Heart left ventricle (tissue), 16 donors: ENCODE results near the gene AFF1. TPM values are rescaled to one million over a fixed set of nuclear protein-coding genes. Genes with fewer than 3 reads are reported as not detected.

ENCODE experiments used
- ATAC-seq, 4 donors: fragments of 200-7000 bp; cut with Tn5 transposase; one replicate each; pipeline ENCODE4 v1.9.1; 2020 to 2022; ENCODE audit warnings: moderate library complexity in 4 of 4, mild to moderate bottlenecking in 3 of 4, moderate number of reproducible peaks in 1 of 4
- DNase-seq, 5 donors: peaks; one replicate each; pipeline ENCODE4 v3.0.0-alpha.2; 2020
- H3K27ac ChIP-seq, 12 donors: fragments of 200-600 bp; sonication (generic) in 4 of 12; one replicate each; pipeline versions ENCODE4 v1.5.0 to v1.8.0; 2016 to 2022; ENCODE audit warnings: mild to moderate bottlenecking in 2 of 12
- H3K27me3 ChIP-seq, 9 donors: fragments of 200-600 bp; sonication (generic) in 2 of 9; one replicate each; pipeline versions ENCODE4 v1.5.1 to v1.8.0; 2016 to 2022; ENCODE audit warnings: mild to moderate bottlenecking in 3 of 9
- H3K36me3 ChIP-seq, 9 donors: fragments of 200-600 bp; sonication (generic) in 2 of 9; one replicate each; pipeline versions ENCODE4 v1.5.0 to v1.8.0; 2018 to 2022; ENCODE audit warnings: mild to moderate bottlenecking in 2 of 9
- H3K4me1 ChIP-seq, 12 donors: fragments of 200-600 bp; sonication (generic) in 4 of 12; one replicate each; pipeline versions ENCODE4 v1.5.0 to v1.8.0; 2016 to 2022; ENCODE audit warnings: mild to moderate bottlenecking in 3 of 12
- H3K4me3 ChIP-seq, 12 donors: fragments of 200-600 bp; sonication (generic) in 4 of 12; one replicate each; pipeline versions ENCODE4 v1.5.0 to v1.8.0; 2017 to 2022; ENCODE audit warnings: mild to moderate bottlenecking in 9 of 12, moderate library complexity in 4 of 12
- H3K9me3 ChIP-seq, 12 donors: fragments of 200-600 bp; sonication (generic) in 4 of 12; one replicate each; pipeline versions ENCODE4 v1.5.0 to v1.8.0; 2016 to 2022; ENCODE audit warnings: mild to moderate bottlenecking in 1 of 12
- CTCF ChIP-seq, 12 donors: fragments of 200-600 bp; sonication (generic) in 4 of 12; IDR thresholded peaks; one replicate each; pipeline versions ENCODE4 v1.5.0 to v1.8.0; 2018 to 2022; ENCODE audit warnings: antibody characterized with exemption in 12 of 12, mild to moderate bottlenecking in 5 of 12
- POLR2A ChIP-seq, 2 donors: fragments of 450-650 bp; IDR thresholded peaks; one replicate each; pipeline ENCODE4 v1.6.1; 2017; ENCODE audit warnings: antibody characterized with exemption in 2 of 2, mild to moderate bottlenecking in 2 of 2, moderate library complexity in 2 of 2
- WGBS, 4 donors: extraction: QIAGEN DNeasy Blood & Tissue Kit in 2 of 4; methylation state at CpG; one replicate each; pipeline versions ENCODE4 v1.1.5 to v1.1.7; 2013 to 2018; 5-methylcytosine and 5-hydroxymethylcytosine counted together
- intact Hi-C, 10 donors: fragments of 100-400 bp; cut with DNase I; formaldehyde crosslinking; loops; one replicate each; pipeline versions ENCODE4 v1.11.1 to v1.14.2; 2022
- polyA plus RNA-seq, 2 donors: library from polyadenylated mRNA; stranded (reverse); fragments of 200-250 nt; gene quantifications; one replicate each; pipeline ENCODE4 v1.2.3, GENCODE V29; 2013
- total RNA-seq, 9 donors: library from RNA; depleted of rRNA in 2 of 9; stranded (reverse); fragments of >200 nt in 2 of 9; fragmentation: NEBNext Ultra II Directional in 3 of 9; extraction: Animal tissue kit (Norgen Biotek cat#: 25700) in 3 of 9; gene quantifications; one replicate each; pipeline versions ENCODE4 v1.1.0 to v1.2.4, GENCODE V29; 2016 to 2023
- donor health status: ischemic (EF 13 %, LVEDD 7.1; RV severe dilation, severe dysfunction).
- donor health status: healthy with polysubstance abuse.
- donor health status: DM: no; HTN: yes; CAD: no.
- donor health status: DM: no; HTN: no; CAD: no.
- donor health status: ischemic (EF 25% LVEDD 6.9; RV normal size, moderate dysfunction).
- donor health status: ischemic (EF 25% LVEDD 5.7; RV mildly dilated, moderate dysfunction).
- donor health status: healthy.
- donor health status: DM: yes; HTN: yes; CAD: no.
- donor health status: ischemic (EF 35%, LVEDD 5.7; RV mildly dilated, moderate dysfunction).
- donor health status: nonischemic (EF 11% LVEDD 7.7; RV severe dilation, severe dysfunction).
- donor health status: DM: yes; HTN: yes; CAD: no.
- donor health status: PGD.
- donor health status: ischemic (EF 29% LVEDD 5.4; RV normal size, mild dysfunction).
- donor health status: nonischemic (EF 23%, LVEDD 6.1; RV moderate dilation, normal function).

AFF1 gene
- total and polyA plus RNA-seq, 11 donors: 51.8 to 96.5 (median 72.8) TPM

GRCh38 chr4:87030755-87031441 lies 96.1 kb downstream of the AFF1 start:
- TF ChIP-seq CTCF (IDR thresholded peaks at IDR 0.05): no peak
- no peak for TF ChIP-seq POLR2A (IDR thresholded peaks at IDR 0.05)
- H3K4me1 ChIP-seq: peaks cover 60 to 100% (median 98%) of the 10 kb centered on the region in 12 donors
- H3K27me3 ChIP-seq: no peaks in the 10 kb centered on the region
- intact Hi-C loops: loop anchor here in 1 of 10 donors (2.0 kb wide), 1 partner anchor 24 kb away; no protein-coding TSS in a partner anchor
- no peaks in the 10 kb centered on the region for H3K9me3 ChIP-seq
- peak overlapping the region; percentile 67 to 92 (median 81) for H3K27ac ChIP-seq
- no peak for DNase-seq
- peak overlapping the region in 6 of 12 donors; percentile 1 to 22 (median 12) for H3K4me3 ChIP-seq
- 11 to 26% (median 16%) methylated on average over 13 of the region's 13 CpGs for WGBS, 4 donors
- peak in 3 of 4 donors; percentile 4 to 9 (median 8) for ATAC-seq
- H3K36me3 ChIP-seq: no peaks in the 10 kb centered on the region

GRCh38 chr4:87031920-87032319 lies 97.1 kb downstream of the AFF1 start:
- TF ChIP-seq CTCF (IDR thresholded peaks at IDR 0.05): no peak
- TF ChIP-seq POLR2A (IDR thresholded peaks at IDR 0.05): no peak
- DNase-seq (no peak), ATAC-seq (no peak)
- Histone ChIP-seq H3K4me1 (peaks cover 66 to 100% (median 98%) of the 10 kb centered on the region in 12 donors), H3K4me3 (peak overlapping the region in 6 of 12 donors; percentile 5 to 19 (median 14)), H3K27ac (peak overlapping the region; percentile 67 to 92 (median 82)), H3K27me3 (no peaks in the 10 kb centered on the region), H3K36me3 (no peaks in the 10 kb centered on the region), H3K9me3 (no peaks in the 10 kb centered on the region)
- intact Hi-C loops: loop anchor here in 2 of 10 donors (2.0 kb wide), 1 partner anchor 25 kb away; no protein-coding TSS in a partner anchor
- 3 to 13% (median 10%) methylated on average over 2 of the region's 2 CpGs for WGBS, 4 donors

GRCh38 chr4:87032884-87033533 lies 98.2 kb downstream of the AFF1 start:
- Histone ChIP-seq H3K4me1 (peaks cover 60 to 100% (median 98%) of the 10 kb centered on the region in 12 donors), H3K36me3 (no peaks in the 10 kb centered on the region), H3K27me3 (no peaks in the 10 kb centered on the region), H3K4me3 (peak overlapping the region in 7 of 12 donors; percentile 3 to 22 (median 15)), H3K9me3 (no peaks in the 10 kb centered on the region), H3K27ac (peak overlapping the region; percentile 67 to 92 (median 82))
- 43 to 56% (median 47%) methylated on average over 3 of the region's 3 CpGs for WGBS, 4 donors
- peak in 3 of 4 donors; percentile 3 to 29 (median 21) for ATAC-seq
- intact Hi-C loops: loop anchor here in 1 of 10 donors (2.0 kb wide), 1 partner anchor 26 kb away; no protein-coding TSS in a partner anchor
- no peak for TF ChIP-seq POLR2A (IDR thresholded peaks at IDR 0.05)
- TF ChIP-seq CTCF (IDR thresholded peaks at IDR 0.05): no peak
- no peak for DNase-seq

GRCh38 chr4:87033902-87034301 lies 99.1 kb downstream of the AFF1 start:
- no peaks in the 10 kb centered on the region for H3K27me3 ChIP-seq
- WGBS, 4 donors: 44 to 56% (median 49%) methylated on average over 8 of the region's 8 CpGs
- H3K9me3 ChIP-seq: no peaks in the 10 kb centered on the region
- TF ChIP-seq CTCF (IDR thresholded peaks at IDR 0.05): no peak
- TF ChIP-seq POLR2A (IDR thresholded peaks at IDR 0.05): no peak
- no peaks in the 10 kb centered on the region for H3K36me3 ChIP-seq
- no peak for DNase-seq
- no peak for ATAC-seq
- intact Hi-C loops: loop anchor here in 1 of 10 donors (2.0 kb wide), 1 partner anchor 27 kb away; no protein-coding TSS in a partner anchor
- peaks cover 59 to 100% (median 98%) of the 10 kb centered on the region in 12 donors for H3K4me1 ChIP-seq
- H3K4me3 ChIP-seq: peak overlapping the region in 1 of 12 donors; percentile 15
- H3K27ac ChIP-seq: peak overlapping the region; percentile 67 to 92 (median 82)
